ENCODE measurements around the gene ERC2. TPM values are rescaled to one million over a fixed set of nuclear protein-coding genes. Genes with fewer than 3 reads are reported as not detected.

ERC2 gene
- total RNA-seq, 2 donors from 2014 or later, result 16.1 to 22.8 TPM

GRCh38 chr3:55966566-55966965, 501.7 kb downstream of the ERC2 start:
- no peaks in the 10 kb centered on the region for H3K27me3 ChIP-seq (ENCODE audit: control insufficient read depth, insufficient read depth, low read length, poor library complexity, severe bottlenecking)
- Mint-ChIP-seq H3K27me3 (ENCODE audit: insufficient read depth) (no peaks in the 10 kb centered on the region), H3K36me3 (ENCODE audit: low read depth) (no peaks in the 10 kb centered on the region), H3K27ac (no peak overlapping the region), H3K9me3 (no peaks in the 10 kb centered on the region), H3K4me1 (peaks cover 4% of the 10 kb centered on the region), H3K4me3 (no peak overlapping the region)
- H3K4me3 ChIP-seq (ENCODE audit: low read length), result no peak overlapping the region
- WGBS, 2 experiments (ENCODE audit: insufficient coverage in 1 of 2, insufficient read length in 1 of 2), result 100% methylated on average over 1 of the region's 1 CpG
- no peak overlapping the region for H3K27ac ChIP-seq (ENCODE audit: low read depth, low read length)
- H3K4me1 ChIP-seq (ENCODE audit: control insufficient read depth, insufficient read depth, low read length), result no peaks in the 10 kb centered on the region
- DNase-seq, result no peak
- TF ChIP-seq, protein P1, sequence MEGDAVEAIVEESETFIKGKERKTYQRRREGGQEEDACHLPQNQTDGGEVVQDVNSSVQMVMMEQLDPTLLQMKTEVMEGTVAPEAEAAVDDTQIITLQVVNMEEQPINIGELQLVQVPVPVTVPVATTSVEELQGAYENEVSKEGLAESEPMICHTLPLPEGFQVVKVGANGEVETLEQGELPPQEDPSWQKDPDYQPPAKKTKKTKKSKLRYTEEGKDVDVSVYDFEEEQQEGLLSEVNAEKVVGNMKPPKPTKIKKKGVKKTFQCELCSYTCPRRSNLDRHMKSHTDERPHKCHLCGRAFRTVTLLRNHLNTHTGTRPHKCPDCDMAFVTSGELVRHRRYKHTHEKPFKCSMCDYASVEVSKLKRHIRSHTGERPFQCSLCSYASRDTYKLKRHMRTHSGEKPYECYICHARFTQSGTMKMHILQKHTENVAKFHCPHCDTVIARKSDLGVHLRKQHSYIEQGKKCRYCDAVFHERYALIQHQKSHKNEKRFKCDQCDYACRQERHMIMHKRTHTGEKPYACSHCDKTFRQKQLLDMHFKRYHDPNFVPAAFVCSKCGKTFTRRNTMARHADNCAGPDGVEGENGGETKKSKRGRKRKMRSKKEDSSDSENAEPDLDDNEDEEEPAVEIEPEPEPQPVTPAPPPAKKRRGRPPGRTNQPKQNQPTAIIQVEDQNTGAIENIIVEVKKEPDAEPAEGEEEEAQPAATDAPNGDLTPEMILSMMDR (conservative IDR thresholded peaks at IDR 0.05), result no peak
- no peak overlapping the region for H3K9ac ChIP-seq (ENCODE audit: extremely low read depth, low read length, poor library complexity, severe bottlenecking)
- H3K36me3 ChIP-seq (ENCODE audit: control insufficient read depth, insufficient read depth, low read length), result no peaks in the 10 kb centered on the region
- no peaks in the 10 kb centered on the region for H3K9me3 ChIP-seq (ENCODE audit: control insufficient read depth, low read length)

DNA sequence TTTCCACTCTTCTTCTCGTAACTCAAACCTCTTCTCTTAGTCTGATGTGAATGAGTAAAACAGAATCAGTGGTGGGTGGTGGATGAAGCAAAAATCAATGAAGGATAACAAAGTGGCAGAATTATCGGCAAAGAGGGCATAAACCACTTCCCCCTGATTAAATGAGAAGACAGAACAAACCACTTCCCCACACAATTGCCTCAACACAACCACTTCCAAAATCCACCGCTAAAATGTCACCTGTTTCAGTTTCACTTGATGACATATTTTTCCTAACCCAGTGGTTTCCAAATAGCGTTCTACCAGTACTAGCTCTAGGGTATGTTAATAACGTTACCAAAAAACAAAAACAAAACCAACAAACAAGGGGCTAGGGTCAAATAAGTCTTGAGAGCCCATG, 502.5 kb downstream of the ERC2 start:
- H3K27me3 Mint-ChIP-seq (ENCODE audit: insufficient read depth), result no peaks in the 10 kb centered on the region
- H3K36me3 Mint-ChIP-seq (ENCODE audit: low read depth), result no peaks in the 10 kb centered on the region
- no peaks in the 10 kb centered on the region for H3K9me3 Mint-ChIP-seq
- no peaks in the 10 kb centered on the region for H3K36me3 ChIP-seq (ENCODE audit: control insufficient read depth, insufficient read depth, low read length)
- H3K27me3 ChIP-seq (ENCODE audit: control insufficient read depth, insufficient read depth, low read length, poor library complexity, severe bottlenecking), result no peaks in the 10 kb centered on the region
- H3K4me3 Mint-ChIP-seq, result no peak overlapping the region
- TF ChIP-seq, protein P1 (conservative IDR thresholded peaks at IDR 0.05), result no peak
- no peak overlapping the region for H3K9ac ChIP-seq (ENCODE audit: extremely low read depth, low read length, poor library complexity, severe bottlenecking)
- 88 to 94% methylated on average over 1 to 4 of the region's 5 CpGs for WGBS, 2 experiments (ENCODE audit: insufficient coverage in 1 of 2, insufficient read length in 1 of 2)
- no peaks in the 10 kb centered on the region for H3K4me1 ChIP-seq (ENCODE audit: control insufficient read depth, insufficient read depth, low read length)
- no peak overlapping the region for H3K4me3 ChIP-seq (ENCODE audit: low read length)
- no peaks in the 10 kb centered on the region for H3K9me3 ChIP-seq (ENCODE audit: control insufficient read depth, low read length)
- peak overlapping the region; percentile 33 for H3K27ac ChIP-seq (ENCODE audit: low read depth, low read length)
- no peak overlapping the region for H3K27ac Mint-ChIP-seq
- H3K4me1 Mint-ChIP-seq, result peaks cover 4% of the 10 kb centered on the region
- DNase-seq, result no peak

DNA sequence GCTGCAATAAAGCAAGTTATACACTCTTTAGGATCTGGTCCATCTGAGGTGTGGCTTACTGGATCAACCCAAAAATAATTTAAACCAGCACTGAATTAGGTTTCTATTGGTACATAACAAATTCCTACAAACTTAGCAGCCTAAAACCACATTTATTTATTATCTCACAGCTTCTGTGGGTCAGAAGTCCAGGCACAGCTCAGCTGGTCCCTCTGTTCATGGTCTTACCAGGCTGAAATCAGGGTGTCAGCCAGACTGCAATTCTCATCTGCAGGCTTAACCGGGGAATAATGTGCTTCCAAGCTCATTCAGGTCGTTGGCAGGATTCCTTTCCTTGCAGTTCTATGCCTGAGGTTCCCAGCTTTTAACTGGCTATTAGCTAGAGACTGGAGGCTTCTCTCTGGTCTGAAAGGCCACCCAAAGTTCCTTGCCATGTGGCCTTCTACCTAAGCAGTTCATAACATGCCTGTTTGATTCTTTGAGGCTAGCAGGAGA, 503.7 kb downstream of the ERC2 start:
- Histone ChIP-seq H3K4me1 (ENCODE audit: control insufficient read depth, insufficient read depth, low read length) (no peaks in the 10 kb centered on the region), H3K36me3 (ENCODE audit: control insufficient read depth, insufficient read depth, low read length) (no peaks in the 10 kb centered on the region), H3K9ac (ENCODE audit: extremely low read depth, low read length, poor library complexity, severe bottlenecking) (no peak overlapping the region), H3K27me3 (ENCODE audit: control insufficient read depth, insufficient read depth, low read length, poor library complexity, severe bottlenecking) (no peaks in the 10 kb centered on the region), H3K27ac (ENCODE audit: low read depth, low read length) (no peak overlapping the region), H3K9me3 (ENCODE audit: control insufficient read depth, low read length) (no peaks in the 10 kb centered on the region), H3K4me3 (ENCODE audit: low read length) (no peak overlapping the region)
- WGBS, 2 experiments (ENCODE audit: insufficient coverage in 1 of 2, insufficient read length in 1 of 2), result 77 to 84% methylated on average over 2 of the region's 2 CpGs
- no peak for DNase-seq
- Mint-ChIP-seq H3K4me3 (no peak overlapping the region), H3K27ac (no peak overlapping the region), H3K4me1 (peaks cover 4% of the 10 kb centered on the region), H3K36me3 (ENCODE audit: low read depth) (no peaks in the 10 kb centered on the region), H3K27me3 (ENCODE audit: insufficient read depth) (no peaks in the 10 kb centered on the region), H3K9me3 (no peaks in the 10 kb centered on the region)
- TF ChIP-seq, protein P1 (conservative IDR thresholded peaks at IDR 0.05), result no peak
